ENCODE measurements around the gene DAZAP1.

DNA sequence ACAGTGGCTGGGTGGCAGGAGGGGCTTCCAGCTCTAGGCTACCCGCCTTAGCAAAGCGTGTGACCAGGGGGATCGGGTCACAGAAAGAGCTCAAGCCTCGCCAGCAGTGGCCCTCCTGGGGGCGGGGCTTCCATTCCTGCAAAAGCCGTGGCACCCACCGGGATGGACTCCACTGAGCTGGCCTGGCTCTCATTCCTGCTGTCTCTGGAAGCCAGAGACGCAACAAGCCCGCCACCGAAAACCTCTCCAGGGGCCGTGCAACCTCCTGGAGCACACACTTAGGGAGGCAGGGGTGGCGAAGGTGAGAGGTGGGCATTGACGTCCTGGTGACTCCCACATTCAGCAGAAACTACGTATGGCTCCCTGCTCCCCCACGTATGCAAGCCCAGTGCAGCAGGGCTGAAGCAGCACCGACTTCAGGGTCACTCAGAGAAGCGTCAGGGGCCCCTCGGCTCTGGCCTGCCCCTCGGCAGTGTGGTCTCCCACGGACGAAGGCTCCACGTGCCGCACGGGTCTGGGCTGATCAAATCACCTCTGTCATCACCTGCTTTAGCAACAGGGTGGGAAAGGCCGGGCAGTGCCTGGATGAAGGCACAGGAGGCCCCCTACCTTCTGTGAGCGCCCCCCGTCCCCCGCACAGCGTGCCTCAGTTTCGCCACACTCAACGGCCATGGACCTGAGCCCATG is 68.5 kb downstream of the DAZAP1 start:
- TF ChIP-seq, protein P1, sequence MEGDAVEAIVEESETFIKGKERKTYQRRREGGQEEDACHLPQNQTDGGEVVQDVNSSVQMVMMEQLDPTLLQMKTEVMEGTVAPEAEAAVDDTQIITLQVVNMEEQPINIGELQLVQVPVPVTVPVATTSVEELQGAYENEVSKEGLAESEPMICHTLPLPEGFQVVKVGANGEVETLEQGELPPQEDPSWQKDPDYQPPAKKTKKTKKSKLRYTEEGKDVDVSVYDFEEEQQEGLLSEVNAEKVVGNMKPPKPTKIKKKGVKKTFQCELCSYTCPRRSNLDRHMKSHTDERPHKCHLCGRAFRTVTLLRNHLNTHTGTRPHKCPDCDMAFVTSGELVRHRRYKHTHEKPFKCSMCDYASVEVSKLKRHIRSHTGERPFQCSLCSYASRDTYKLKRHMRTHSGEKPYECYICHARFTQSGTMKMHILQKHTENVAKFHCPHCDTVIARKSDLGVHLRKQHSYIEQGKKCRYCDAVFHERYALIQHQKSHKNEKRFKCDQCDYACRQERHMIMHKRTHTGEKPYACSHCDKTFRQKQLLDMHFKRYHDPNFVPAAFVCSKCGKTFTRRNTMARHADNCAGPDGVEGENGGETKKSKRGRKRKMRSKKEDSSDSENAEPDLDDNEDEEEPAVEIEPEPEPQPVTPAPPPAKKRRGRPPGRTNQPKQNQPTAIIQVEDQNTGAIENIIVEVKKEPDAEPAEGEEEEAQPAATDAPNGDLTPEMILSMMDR (IDR thresholded peaks at IDR 0.05), result no peak
- no peak for TF ChIP-seq ZFX (IDR thresholded peaks at IDR 0.05; ENCODE audit: borderline replicate concordance)

Measured in 22Rv1 (cell line).